Measurements from ENCODE around the gene NAV2.
"Not testable (repeated sequence)": the region's sequence is repeated elsewhere in the genome, so short reads cannot be mapped to it uniquely, and the experiment has no call there.

NAV2 gene

DNA sequence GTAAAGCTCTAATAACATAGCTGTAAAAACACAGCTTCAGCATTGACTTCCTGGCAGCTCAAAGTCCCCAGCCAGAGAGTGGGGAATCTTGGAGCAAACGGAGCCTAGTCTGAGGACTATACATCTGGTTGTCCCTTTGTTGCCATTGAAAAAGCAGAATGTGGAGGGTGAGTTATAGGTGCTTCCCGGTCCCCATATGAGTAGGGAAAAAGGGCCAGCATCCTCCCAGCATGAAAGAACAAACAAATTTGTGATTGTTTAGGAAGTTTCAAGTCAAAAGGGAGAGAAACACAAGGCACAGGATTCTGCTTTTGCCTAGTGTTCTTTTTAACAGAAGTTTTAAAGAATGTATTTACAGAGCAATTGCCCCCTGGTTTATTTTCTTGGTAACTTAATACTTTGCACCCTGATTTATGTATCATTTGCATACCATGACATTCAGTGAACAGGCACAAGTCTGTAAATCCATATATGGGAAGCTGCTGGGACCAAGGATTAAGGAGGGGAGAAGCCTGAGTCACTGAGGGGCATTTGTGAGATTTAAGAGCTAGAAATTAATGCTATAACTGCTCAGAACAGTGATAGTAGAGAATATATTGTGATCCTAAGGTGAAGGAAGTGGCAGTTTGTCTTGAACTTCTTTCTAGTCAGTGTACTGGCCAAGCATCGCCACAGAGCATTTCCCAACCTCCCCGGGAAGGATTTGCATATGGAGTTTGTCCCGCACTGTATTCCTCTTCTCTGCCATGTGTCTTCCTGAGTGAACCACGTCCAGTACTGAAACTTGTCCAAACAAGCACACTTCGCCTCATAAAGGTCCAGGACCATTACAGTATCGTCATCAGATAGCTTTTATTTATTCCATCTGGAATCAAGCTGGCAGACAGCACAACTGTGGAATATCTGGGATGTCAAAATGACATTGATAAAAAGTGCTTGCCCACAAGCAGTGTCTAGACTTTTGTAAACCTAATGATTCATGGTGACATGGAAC is 344.6 kb downstream of the NAV2 start:
- DNase-seq (ENCODE audit: low read depth) = no peak

DNA sequence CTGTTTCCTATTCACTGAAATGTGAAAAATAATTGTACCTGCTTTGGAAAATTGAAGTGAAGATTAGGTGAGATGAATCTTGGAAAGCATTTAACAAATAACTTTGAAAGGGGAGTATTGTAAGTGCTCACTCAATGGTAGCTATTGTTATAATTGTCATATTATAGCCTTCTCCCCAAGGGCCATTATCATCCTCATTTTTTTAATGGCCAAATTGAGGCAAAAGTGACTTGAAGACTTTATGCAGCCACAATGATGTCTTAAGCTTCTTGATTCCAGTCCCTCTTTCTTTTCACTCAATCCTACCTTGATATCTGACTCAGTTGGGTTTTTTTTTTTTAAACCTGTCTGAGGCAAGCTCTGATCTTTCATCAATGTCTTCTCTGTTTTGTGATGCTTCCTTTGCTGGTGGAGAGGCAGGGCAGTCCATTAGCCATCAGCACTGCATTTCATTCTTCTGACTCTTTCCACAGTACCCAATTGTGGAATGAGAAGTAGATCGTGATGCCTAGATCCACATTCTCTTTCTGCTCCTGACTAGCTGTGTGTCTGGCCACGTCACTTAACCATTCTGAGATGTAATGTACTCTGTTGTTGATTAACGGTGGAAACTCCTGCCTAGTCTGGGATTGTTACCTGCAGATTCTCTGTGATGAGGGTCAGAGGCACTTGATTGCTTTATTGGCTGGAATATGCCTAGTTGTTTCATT is 346.3 kb downstream of the NAV2 start:
- no peak for DNase-seq (ENCODE audit: low read depth)

DNA sequence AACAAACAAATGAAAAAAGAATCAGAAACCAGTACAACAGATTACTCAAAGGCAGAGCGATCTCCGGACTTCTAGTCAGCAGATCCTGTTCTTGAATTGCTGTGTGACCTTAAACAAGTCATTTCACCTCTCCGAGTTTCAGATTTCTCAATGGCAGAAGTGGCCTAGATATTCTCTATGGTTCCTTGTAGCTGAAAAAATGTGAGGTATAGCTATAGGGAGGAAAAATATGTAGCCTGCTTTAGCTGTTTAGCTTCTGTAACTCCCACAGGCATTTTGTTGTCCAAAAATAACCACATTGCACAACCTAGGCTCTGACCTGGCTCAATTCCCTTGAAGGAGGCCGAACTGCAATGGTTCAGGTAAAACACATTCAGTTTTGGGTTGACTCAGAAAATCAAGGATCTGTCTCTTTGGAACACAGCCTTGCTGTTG is 347.0 kb downstream of the NAV2 start:
- no peak for DNase-seq (ENCODE audit: low read depth)

DNA sequence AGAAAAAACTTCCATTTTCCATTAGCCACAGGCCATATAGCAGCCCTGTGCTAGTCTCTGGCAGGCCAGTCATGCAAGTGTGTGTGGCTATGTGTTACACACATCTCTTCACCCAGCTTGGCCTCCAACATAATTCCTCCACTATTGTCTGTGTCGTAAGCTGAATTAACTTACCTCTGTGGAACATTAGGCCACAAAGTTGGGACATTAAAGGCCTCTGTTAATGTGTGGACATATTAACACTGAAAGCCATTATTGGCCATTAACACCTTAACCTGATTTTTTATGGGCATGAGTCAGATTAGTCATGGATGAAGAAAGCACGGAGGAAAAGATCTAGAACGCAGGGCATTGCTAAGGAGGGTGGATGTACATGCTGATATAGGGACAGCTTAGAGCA is 347.5 kb downstream of the NAV2 start:
- DNase-seq (ENCODE audit: low read depth) = no peak

DNA sequence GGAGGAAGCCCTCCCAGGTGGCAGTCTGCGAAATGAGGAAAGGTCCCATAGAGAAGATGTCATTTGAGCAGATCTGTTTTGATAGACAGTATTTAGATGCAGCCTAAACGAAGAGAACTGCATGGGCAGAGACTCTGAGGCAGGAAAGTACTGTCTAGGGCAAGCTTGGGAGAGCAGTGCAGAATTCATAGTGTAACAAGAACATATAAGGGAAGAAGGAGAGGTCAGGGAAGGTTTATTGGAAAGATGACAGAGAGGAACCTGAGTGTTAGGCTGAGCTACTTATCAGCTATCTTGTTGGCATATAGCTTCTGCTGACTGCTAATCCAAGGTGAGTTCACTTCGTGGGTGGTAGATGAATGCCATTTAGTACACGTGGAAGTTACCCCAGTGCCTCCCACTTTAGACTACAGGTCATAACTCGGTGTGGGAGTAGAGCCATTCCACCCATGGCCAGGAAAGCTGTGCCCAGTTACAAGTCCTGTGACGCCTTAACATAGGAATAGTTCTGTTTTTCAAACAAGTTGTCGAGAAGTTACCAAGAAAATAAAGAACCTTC is 348.1 kb downstream of the NAV2 start:
- DNase-seq (ENCODE audit: low read depth) = no peak

DNA sequence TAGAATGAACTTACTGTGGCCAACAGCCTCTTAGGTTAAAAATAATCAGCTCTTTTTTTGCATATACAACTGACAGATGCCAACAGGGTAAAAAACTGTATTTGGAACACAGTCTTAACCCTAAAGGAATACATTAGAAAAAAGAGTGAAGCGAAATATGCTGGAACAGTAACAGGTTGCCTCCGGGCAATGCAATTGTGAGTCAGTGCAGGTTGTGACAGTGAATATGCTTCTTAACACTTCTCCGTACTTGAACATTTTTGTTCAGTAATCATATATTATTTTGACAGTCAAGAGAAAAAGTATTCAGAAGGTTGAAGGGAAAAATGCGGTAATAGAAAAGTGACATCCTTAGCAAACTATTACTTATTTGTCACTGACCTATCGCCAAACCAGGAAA is 349.1 kb downstream of the NAV2 start:
- no peak for DNase-seq (ENCODE audit: low read depth)

DNA sequence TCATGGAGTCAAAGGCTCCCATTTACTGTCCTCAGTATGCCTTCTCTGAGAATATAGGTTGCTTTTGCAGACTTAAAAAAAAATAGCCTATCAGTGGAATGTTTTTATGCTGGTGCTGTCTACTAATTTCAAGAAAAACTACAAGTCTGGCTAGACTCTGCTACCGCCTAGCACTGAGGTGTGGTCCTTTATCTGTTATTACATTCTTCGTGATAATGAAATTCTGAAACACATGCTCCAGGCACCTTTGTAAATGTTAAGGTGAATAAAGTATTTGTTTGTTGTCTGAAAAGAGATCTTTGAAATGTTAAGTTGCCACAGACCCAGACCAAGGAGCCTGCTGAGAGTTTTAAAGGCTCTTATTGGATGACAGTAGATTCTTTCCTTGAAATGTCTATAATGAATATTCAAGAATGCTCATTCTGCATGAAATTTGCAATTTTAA is 352.3 kb downstream of the NAV2 start:
- DNase-seq (ENCODE audit: low read depth) = no peak

DNA sequence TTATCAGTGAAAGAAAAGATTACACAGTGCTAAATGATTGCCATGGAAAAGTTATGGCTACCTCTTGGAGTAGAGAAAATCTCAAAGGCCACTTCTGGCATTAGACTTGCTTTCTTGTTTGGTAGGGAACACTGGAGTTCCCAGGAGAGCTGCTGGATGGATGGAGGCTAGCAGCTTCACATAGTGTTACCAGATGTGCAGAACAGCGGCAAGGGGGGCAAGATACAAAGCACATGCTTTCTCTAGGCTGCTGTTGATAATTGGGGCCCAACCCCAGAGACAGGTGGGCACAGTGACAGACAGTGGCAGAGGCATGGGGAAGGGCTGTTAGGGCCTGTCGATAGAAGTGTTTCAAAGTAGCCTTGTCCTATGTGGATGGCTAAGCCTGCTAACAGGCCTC is 352.8 kb downstream of the NAV2 start:
- no peak for DNase-seq (ENCODE audit: low read depth)

DNA sequence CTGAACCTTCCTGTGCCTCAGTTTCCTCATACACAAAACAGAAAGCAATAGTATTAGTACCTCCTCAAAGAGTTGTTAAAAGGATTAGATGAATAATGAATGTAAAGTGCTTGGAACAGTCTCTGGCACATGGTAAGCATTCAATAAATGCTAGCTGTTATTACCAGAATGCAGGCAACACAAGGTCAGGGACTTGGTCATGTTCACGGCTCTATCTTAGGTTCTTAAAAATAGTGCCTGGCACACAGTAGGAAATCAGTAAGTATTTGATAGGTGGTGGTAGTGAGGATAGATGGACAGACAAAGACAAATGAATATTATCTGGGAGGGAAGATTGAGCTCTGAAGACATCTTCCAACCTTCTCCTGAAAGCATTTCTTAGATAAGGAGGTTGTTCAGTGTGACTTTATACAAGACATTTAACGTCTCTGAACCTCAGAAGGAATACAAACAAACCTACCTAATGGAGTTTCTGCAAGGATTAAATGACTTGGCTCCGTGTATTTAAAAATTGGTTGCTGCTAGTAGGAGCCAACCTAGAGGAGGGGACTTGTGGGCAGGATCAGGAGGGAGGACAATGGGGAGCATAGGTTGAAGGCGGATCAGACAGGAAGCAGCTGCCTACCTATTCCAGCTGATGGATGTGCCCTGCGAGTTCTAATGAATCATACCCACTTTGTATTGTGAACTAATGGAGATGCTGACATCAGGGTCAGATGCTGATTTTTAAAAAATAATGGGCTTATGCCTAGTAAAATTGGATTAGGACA is 353.6 kb downstream of the NAV2 start:
- no peak for DNase-seq (ENCODE audit: low read depth)

DNA sequence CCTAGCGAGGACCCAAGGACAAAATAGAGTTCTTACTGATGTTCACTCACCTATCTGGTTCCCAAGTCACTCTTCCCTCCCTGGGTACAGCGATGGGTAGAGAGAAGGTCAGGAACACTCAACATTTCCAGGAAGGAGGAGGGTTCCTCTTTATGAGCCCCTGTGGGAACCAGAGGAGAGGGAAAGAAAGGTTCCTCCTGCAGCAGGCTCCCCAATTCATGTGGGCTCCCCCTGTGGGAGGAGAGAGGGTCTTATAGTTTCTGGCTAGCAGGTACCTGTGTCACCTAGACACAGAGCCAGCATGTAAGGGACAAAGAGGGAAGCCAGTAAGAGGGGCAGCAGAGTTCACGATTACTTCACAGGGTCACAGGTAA is 354.1 kb downstream of the NAV2 start:
- DNase-seq (ENCODE audit: low read depth) = no peak

DNA sequence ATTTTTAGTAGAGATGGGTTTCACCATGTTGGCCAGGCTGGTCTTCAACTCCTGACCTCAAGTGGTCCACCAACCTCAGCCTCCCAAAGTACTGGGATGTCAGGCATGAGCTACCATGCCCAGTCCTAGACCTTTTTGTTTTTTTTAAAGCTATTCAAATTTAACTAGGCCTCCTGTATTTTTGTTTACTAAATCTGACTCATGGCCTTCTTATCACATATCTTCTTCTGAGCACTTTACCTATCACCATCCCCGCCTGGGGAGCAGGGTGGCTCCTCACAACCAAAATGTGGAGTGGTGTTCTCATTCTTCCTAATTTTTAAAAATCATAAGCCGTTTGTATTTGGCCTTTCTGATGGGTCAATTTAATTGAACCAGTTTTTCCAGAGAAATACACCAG is 355.0 kb downstream of the NAV2 start:
- no peak for DNase-seq (ENCODE audit: low read depth)

DNA sequence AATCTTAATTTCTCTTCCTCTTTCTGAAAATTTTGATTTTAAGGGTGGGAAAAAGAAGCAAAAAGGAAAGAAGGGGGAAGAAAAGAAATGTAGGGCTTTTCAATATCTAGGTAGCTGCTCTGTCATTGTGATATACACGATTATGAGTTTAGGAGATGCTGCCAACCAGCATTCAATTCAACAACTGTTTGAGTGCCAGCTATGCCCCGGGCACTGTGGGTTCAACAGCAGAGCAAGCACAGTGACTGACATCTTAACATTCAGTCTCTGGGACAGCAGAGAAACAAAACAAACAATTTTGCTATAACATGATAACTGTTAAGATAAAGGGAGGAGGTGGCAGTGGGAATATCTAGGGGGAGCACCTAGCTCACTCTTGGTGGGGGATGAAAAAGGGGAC is 356.1 kb downstream of the NAV2 start:
- DNase-seq (ENCODE audit: low read depth) = no peak

DNA sequence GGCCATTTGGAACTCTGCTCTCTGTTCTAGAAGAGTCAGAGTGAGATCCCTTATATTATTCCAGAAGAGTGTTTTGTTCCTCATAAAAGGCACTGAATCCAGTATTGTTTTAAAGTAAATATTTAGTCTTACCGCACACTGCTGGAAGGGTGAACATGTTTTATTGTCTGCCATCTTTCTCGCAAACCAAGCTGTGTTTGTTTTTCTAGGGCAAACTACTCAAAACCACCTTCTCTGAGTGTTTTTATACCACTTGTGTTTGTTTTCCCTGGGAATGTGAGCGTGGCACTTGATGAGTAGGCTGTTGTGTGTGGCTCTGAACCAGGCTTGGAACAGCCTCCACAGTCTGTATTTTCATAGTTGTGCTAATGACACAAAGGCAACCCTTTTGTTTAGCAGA is 357.8 kb downstream of the NAV2 start:
- DNase-seq (ENCODE audit: low read depth) = no peak

DNA sequence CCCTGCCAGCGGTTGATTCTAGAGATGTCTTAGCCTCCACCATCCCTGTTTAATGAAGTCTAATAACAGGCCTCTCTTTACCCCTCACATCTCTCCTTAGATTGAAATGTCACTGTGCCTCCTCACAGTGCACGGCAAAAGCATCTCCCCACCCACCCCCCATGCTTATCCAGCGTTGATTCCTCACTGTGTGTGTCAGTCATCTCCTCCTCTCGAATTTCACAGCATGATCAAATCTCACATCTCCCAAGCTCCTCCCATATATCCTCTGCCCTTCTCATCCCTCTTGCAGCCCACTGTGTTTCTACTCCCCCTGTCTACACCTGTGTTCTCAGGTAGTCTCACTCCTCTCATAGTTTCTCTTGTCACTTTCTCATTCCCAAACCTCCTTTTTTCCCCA is 363.0 kb downstream of the NAV2 start:
- DNase-seq (ENCODE audit: low read depth) = no peak

DNA sequence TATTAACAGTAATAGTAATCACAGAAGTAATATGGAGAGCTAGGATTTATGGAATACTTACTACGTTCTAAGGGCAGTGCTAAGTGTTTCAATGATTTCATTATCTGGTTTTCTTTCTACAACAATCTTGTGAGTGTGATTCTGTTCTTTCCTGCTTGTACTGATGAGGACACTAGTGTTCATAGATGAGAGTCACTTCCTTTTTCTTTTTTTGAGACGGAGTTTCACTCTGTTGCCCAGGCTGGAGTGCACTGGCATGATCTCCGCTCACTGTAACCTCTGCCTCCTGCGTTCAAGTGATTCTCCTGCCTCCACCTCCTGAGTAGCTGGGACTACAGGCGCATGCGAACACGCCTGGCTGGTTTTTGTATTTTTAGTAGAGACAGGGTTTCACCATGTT is 366.2 kb downstream of the NAV2 start:
- DNase-seq (ENCODE audit: low read depth) = no peak

DNA sequence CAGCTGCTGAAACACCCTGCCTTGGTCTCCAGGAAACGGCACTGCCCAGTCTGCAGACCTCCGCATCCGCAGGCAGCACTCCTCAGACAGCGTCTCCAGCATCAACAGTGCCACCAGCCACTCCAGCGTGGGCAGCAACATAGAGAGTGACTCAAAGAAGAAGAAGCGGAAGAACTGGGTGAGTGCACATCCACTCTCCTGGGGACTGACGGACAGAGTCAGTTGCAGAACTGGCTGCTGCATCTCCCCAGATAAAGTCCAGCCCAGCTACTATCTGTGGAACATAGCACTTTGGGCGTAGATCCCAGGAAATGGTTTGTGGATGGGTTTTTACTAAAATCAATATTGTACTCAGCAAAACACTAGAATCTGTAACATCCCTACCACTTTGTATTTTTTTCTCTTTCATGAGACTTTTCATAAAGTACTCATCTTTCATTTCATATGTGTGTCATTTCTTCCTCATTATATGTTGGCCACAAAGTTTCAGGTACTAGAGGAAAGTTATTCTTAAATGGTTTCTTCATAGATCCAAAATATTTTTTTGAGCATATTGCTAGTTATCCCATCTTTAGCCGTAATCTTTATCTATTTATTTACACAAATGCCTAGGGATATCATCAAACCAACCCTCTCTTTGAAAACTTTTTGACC is 367.5 kb downstream of the NAV2 start:
- DNase-seq (ENCODE audit: low read depth) = no peak

DNA sequence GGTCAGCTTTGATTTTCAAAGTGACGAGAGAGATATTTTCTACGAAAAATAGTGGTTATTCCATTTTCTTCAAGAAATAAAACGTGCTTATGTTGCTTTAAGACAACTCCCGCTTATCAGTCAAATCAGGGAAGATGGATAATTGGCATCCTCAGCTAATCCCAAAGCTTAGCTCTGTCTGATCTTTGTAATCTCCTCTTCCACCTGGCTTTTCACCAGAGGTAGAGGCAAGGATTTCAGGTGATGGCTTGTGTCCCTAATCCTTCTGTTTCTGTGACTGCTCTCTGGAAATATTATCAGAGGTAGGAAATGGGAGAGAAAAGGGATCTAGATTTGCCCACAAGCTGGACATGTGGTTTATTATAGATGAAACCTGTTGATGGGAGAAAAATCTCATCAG is 368.7 kb downstream of the NAV2 start:
- DNase-seq (ENCODE audit: low read depth) = no peak

DNA sequence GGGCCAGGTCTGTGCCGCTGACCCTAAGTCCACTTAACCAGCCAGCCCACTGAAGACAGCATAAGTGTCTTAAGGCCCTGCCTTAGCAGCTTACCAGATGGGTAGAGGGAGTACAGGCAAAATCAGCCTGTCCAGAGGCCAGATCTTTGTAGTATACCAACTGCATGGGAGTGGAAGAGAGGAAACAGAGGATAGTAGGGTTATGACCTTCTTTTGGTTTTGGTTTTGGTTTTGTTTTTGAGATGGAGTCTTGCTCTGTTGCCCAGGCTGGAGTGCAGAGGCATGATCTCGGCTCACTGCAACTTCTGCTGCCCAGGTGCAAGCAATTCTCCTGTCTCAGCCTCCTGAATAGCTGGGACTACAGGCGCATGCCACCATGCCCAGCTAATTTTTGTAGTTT is 371.2 kb downstream of the NAV2 start:
- DNase-seq (ENCODE audit: low read depth) = not testable (repeated sequence)

DNA sequence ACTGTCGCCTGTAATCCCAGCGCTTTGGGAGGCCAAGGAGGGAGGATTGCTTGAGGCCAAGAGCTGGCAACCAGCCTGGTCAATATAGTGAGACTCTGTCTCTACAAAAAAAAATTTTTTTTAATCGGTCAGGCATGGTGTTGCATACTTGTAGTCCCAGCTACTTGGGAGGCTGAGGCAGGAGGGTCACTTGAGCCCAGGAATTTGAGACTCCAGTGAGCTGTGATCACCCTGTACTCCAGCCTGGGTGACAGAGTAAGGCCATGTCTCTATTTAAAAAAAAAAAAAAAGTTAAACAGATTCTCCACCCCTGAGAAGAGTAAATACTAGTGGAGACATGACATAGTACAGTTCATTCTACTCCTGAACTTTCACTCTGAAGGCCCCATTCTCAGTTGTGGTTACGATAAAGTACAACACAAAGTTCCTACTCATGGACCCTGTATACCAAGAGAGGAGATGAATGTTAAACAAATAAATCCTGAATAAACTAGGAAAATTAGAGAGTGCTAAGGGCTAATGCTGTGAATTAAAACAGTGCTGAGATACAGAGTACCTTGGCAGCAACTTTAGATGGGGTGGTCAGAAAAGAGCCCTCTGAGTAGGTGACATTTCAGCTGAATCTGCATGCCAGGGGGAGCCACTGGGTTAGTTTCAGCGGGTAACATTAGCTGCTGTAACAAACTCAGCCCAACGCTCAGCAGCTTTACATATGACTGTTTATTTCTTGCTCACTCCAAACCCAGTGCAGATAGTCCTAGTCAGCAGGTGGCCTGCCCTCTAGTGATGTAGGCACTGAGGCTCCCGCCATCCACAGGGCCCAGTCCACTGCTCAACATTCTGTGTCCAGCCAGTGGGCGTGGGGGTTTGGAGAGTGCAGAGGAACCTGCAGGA is 372.5 kb downstream of the NAV2 start:
- DNase-seq (ENCODE audit: low read depth) = no peak

DNA sequence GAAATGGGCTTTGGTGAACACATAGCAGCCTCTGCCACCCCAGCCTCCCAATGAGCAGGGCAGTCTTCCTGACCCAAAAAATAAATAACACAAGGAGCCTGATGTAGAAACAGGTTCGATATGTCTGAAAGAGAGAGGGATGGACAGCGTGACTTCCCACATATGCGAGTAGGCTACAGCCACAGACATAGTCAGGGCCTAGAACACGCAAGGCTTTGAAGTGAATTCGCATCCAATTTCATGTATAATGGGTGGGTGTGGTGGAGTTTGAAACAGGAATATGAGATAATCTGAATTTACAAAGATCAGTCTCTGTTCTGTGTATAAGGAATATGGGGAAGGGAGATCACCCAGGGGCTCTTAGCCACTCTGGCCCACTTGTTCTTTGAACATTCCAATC is 373.3 kb downstream of the NAV2 start:
- DNase-seq (ENCODE audit: low read depth) = no peak

DNA sequence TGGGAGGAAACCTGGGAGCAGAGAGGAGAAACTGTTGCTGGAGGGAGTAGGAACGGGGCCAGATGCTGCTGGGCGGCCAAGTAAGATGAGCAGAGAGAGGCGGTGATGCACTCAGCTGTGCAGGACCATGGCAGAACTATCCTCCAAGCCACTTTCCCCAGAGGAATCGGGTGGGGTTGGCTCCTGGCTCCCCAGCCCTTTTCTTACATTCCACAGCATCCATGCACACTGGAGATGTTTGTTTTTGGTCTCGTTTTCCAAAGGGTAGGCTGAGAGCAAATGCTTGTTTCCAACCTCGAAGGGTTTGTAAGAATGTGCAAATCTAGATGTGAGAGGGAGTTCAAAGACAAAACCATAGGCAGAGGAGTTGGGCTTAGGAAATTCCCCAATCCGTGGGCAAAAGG is 374.5 kb downstream of the NAV2 start:
- no peak for DNase-seq (ENCODE audit: low read depth)
